Measurements from ENCODE around the gene P2RX1. TPM values are rescaled to one million over a fixed set of nuclear protein-coding genes. Genes with fewer than 3 reads are reported as not detected.

The P2RX1 gene
- total RNA-seq, 2 donors from 2014 or later: 39.2 to 45.4 TPM

DNA sequence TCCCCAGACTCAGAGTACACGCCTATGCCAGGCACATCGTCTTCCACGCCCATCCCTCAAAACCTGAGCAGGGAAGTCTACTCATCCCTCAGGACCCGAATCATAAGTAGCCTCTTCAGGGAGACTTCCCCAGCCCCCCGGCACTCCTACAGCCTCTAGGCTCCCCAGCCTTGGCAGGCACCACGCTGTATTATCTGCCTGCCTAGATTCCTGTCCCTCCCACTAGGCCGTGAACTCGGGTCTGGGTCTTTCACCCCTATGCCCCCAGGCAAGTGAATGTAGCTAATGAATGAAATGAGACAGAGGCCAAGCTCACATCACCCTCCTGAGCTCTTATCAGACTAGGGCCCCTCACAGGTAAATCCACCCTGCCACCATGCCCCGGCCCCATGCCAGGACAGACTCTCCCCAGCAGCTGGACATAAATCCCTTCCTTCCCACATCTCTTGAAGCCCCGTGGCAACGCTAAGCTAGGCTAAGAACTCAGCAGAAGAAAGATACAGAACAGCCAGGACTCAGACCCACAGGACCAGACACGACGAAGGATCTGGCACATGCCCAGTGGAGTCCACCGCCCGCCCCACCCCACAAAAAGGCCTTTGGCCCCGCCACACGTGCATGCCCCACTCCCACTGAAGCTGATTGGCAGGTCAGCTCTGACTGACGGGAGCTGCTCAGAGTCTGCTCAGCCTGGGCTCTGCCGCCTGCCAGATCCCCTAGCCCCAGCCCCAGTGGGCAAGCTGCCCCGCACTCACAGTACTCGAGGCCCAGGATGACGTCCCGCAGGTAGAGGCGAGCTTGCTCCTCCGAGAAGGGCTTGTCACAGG lies 36.5 kb downstream of the P2RX1 start:
- H3K27ac ChIP-seq: no peak overlapping the region
- no peak for ATAC-seq
- WGBS, 2 donors: 73 to 83% methylated on average over 18 to 21 of the region's 25 CpGs

DNA sequence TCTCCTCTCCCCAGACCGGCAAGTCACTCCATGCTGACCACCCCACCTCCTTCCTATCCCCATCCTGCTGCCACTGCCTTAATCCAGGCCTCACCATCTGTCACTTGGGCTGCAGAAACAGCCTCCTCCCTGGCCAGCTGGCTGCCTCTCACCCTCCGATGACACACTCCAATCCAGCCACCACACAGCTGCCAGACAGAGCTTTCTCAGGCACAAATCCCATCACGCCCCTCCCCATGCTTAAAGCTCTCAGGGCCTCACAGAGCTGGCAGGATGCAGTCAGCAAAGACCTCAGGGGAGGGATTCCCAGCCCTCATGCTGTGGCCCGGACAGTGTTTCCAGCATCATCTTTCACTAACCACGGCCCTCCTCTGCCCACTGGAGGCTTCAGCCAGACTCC lies 37.1 kb downstream of the P2RX1 start:
- ATAC-seq (peak; percentile 33), DNase-seq (peak in 3 of 4 donors; percentile 35 to 62 (median 40))
- whole genome bisulfite sequencing, 2 donors: 81 to 86% methylated on average over 4 to 5 of the region's 5 CpGs
- no peaks in the 10 kb centered on the region for H3K9me3 ChIP-seq
- H3K36me3 ChIP-seq (replicated peaks in 1 of 2; ENCODE audit: insufficient read depth in 1 of 2, low read depth in 2 of 2): no peaks in the 10 kb centered on the region
- intact Hi-C loops (cut with DNase I): no loop called here
- H3K4me1 ChIP-seq: no peaks in the 10 kb centered on the region
- H3K27ac ChIP-seq: no peak overlapping the region
- no peak overlapping the region for H3K4me3 ChIP-seq
- TF ChIP-seq CTCF (IDR thresholded peaks at IDR 0.05): no peak
- TF ChIP-seq POLR2A (IDR thresholded peaks at IDR 0.05): no peak
- no peaks in the 10 kb centered on the region for H3K27me3 ChIP-seq

More for the DNA sequence above, 36.5 kb downstream of the P2RX1 start:
- no peaks in the 10 kb centered on the region for H3K4me1 ChIP-seq
- H3K9me3 ChIP-seq: no peaks in the 10 kb centered on the region
- H3K27me3 ChIP-seq: no peaks in the 10 kb centered on the region
- intact Hi-C loops (cut with DNase I): no loop called here
- no peaks in the 10 kb centered on the region for H3K36me3 ChIP-seq (replicated peaks in 1 of 2; ENCODE audit: insufficient read depth in 1 of 2, low read depth in 2 of 2)
- no peak for TF ChIP-seq CTCF (IDR thresholded peaks at IDR 0.05)
- TF ChIP-seq POLR2A (IDR thresholded peaks at IDR 0.05): no peak
- peak in 1 of 4 donors; percentile 24 for DNase-seq
- H3K4me3 ChIP-seq: no peak overlapping the region

- no peak for DNase-seq
- TF ChIP-seq CTCF (IDR thresholded peaks at IDR 0.05) (no peak), POLR2A (IDR thresholded peaks at IDR 0.05) (no peak)
Measured at GRCh38 chr17:3877220-3877619, 39.0 kb downstream of the P2RX1 start.

DNA sequence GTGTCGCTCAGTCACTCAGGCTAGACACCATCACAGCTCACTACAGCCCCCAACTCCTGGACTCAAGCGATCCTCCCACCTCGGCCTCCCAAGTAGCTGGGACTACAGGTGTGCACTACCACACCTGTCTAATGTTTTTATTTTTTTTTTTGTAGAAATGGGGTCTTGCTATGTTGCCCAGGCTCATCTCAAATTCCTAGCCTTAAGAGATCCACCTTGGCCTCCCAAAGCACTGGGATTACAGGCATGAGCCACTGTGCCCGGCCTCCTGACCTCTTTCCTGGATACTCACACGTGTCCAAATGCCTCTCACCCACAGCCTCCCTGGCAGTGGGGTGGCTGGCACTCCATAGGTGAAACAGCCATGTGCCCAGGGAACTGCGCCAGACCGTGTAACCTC lies 40.9 kb downstream of the P2RX1 start:
- no peaks in the 10 kb centered on the region for H3K4me1 ChIP-seq
- ATAC-seq (no peak), DNase-seq (no peak)
- H3K9me3 ChIP-seq: no peaks in the 10 kb centered on the region
- peaks cover 0 to 2% of the 10 kb centered on the region in 2 donors for H3K36me3 ChIP-seq (replicated peaks in 1 of 2; ENCODE audit: insufficient read depth in 1 of 2, low read depth in 2 of 2)
- H3K27me3 ChIP-seq: no peaks in the 10 kb centered on the region
- no peak overlapping the region for H3K27ac ChIP-seq
- WGBS, 2 donors: 89 to 95% methylated on average over 7 of the region's 7 CpGs
- H3K4me3 ChIP-seq: no peak overlapping the region
- intact Hi-C loops (cut with DNase I): no loop called here
- TF ChIP-seq POLR2A (IDR thresholded peaks at IDR 0.05) (no peak), CTCF (IDR thresholded peaks at IDR 0.05) (no peak)

More at GRCh38 chr17:3877220-3877619, 39.0 kb downstream of the P2RX1 start:
- intact Hi-C loops (cut with DNase I): no loop called here
- no peak overlapping the region for H3K27ac ChIP-seq
- WGBS, 2 donors: 75 to 81% methylated on average over 8 of the region's 8 CpGs
- no peaks in the 10 kb centered on the region for H3K4me1 ChIP-seq
- H3K27me3 ChIP-seq: no peaks in the 10 kb centered on the region
- H3K9me3 ChIP-seq: no peaks in the 10 kb centered on the region
- H3K4me3 ChIP-seq: no peak overlapping the region
- peaks cover 0 to under 1% of the 10 kb centered on the region in 2 donors for H3K36me3 ChIP-seq (replicated peaks in 1 of 2; ENCODE audit: insufficient read depth in 1 of 2, low read depth in 2 of 2)
- no peak for ATAC-seq

DNA sequence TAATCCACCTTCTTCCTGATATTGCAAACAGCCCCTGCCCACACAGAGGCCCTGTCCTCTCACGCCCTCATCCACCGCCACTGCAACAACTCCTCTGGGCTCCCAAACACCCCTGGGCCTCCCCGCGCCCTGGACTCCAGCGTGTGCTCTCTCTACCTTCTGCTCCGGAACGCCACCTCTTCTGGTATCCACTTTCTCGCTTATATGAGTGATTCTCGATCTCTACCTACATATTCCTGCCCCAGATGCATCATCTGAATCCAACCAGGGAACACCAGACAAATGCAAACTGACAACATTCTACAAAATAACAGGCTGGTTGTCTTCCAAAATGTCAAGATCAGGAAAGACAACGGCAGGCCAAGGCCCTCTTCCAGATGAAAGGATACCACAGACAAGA lies 42.4 kb downstream of the P2RX1 start:
- ATAC-seq (no peak), DNase-seq (no peak)
- H3K36me3 ChIP-seq (replicated peaks in 1 of 2; ENCODE audit: insufficient read depth in 1 of 2, low read depth in 2 of 2): peaks cover 0 to 2% of the 10 kb centered on the region in 2 donors
- 91 to 93% methylated on average over 10 of the region's 10 CpGs for WGBS, 2 donors
- no peaks in the 10 kb centered on the region for H3K27me3 ChIP-seq
- TF ChIP-seq CTCF (IDR thresholded peaks at IDR 0.05) (no peak), POLR2A (IDR thresholded peaks at IDR 0.05) (no peak)
- intact Hi-C loops (cut with DNase I): no loop called here
- no peak overlapping the region for H3K27ac ChIP-seq
- no peak overlapping the region for H3K4me3 ChIP-seq
- no peaks in the 10 kb centered on the region for H3K9me3 ChIP-seq
- no peaks in the 10 kb centered on the region for H3K4me1 ChIP-seq

All from body of pancreas (tissue), 4 donors.